Nephron progenitor cell (in vitro differentiated cells): ENCODE measurements around the gene ATP11C.
"Not testable (repeated sequence)": the region's sequence is repeated elsewhere in the genome, so short reads cannot be mapped to it uniquely, and the experiment has no call there.

ENCODE experiments used
- DNase-seq: peaks from one replicate; pipeline ENCODE4 v3.0.0; 2021
- H3K27ac Mint-ChIP-seq: 2 replicates; pipeline ENCODE4 v1.8.0; 2021; ENCODE audit warnings: mild to moderate bottlenecking, moderate library complexity, mixed read lengths
- H3K27me3 Mint-ChIP-seq: 2 replicates; pipeline ENCODE4 v1.8.0; 2021; ENCODE audit warnings: mild to moderate bottlenecking, low read depth, mixed read lengths; ENCODE audit not compliant: poor library complexity
- H3K36me3 Mint-ChIP-seq: 2 replicates; pipeline ENCODE4 v1.8.0; 2021; ENCODE audit warnings: low read depth, mixed read lengths
- H3K4me1 Mint-ChIP-seq: 2 replicates; pipeline ENCODE4 v1.8.0; 2021; ENCODE audit warnings: mixed read lengths
- H3K4me3 Mint-ChIP-seq: 2 replicates; pipeline ENCODE4 v1.8.0; 2021; ENCODE audit warnings: mild to moderate bottlenecking, moderate library complexity, mixed read lengths
- H3K9me3 Mint-ChIP-seq: 2 replicates; pipeline ENCODE4 v1.8.0; 2021; ENCODE audit warnings: mild to moderate bottlenecking, moderate library complexity, mixed read lengths
- CTCF ChIP-seq: fragments of 200-600 bp; sonication (generic); IDR thresholded peaks from 2 replicates; pipeline ENCODE4 v1.5.0; 2021; ENCODE audit warnings: antibody characterized with exemption

Gene ATP11C

GRCh38 chrX:139875841-139876240, 57.0 kb downstream of the ATP11C start:
- Mint-ChIP-seq H3K27ac (no peak overlapping the region), H3K4me3 (no peak overlapping the region), H3K4me1 (peaks cover 5% of the 10 kb centered on the region), H3K9me3 (peaks cover 34% of the 10 kb centered on the region), H3K27me3 (no peaks in the 10 kb centered on the region), H3K36me3 (peaks cover 5% of the 10 kb centered on the region)
- TF ChIP-seq CTCF, result no peak
- no peak for DNase-seq

GRCh38 chrX:139869796-139870195, 63.1 kb downstream of the ATP11C start:
- DNase-seq, result no peak
- Mint-ChIP-seq H3K27me3 (no peaks in the 10 kb centered on the region), H3K4me1 (peaks cover 9% of the 10 kb centered on the region), H3K36me3 (peaks cover 17% of the 10 kb centered on the region), H3K9me3 (peaks cover 28% of the 10 kb centered on the region), H3K4me3 (no peak overlapping the region), H3K27ac (no peak overlapping the region)
- TF ChIP-seq CTCF, result no peak

- no peak for DNase-seq
- Mint-ChIP-seq H3K9me3 (peaks cover 34% of the 10 kb centered on the region), H3K36me3 (peaks cover 31% of the 10 kb centered on the region), H3K4me1 (peaks cover 9% of the 10 kb centered on the region), H3K4me3 (no peak overlapping the region), H3K27ac (no peak overlapping the region), H3K27me3 (no peaks in the 10 kb centered on the region)
- no peak for TF ChIP-seq CTCF
These were observed 68.2 kb downstream of the ATP11C start for GRCh38 chrX:139864640-139865039.

- peaks cover 4% of the 10 kb centered on the region for H3K4me1 Mint-ChIP-seq
- no peaks in the 10 kb centered on the region for H3K27me3 Mint-ChIP-seq
- no peak for DNase-seq
- H3K4me3 Mint-ChIP-seq, result no peak overlapping the region
- no peak for TF ChIP-seq CTCF
- H3K36me3 Mint-ChIP-seq, result peaks cover 38% of the 10 kb centered on the region
- H3K27ac Mint-ChIP-seq, result no peak overlapping the region
- peaks cover 48% of the 10 kb centered on the region for H3K9me3 Mint-ChIP-seq
These were observed 70.6 kb downstream of the ATP11C start for GRCh38 chrX:139862208-139862607.

GRCh38 chrX:139856826-139857225, 76.0 kb downstream of the ATP11C start:
- Mint-ChIP-seq H3K36me3 (peaks cover 32% of the 10 kb centered on the region), H3K9me3 (peaks cover 45% of the 10 kb centered on the region)
- H3K27ac Mint-ChIP-seq, DNase-seq, H3K4me1 Mint-ChIP-seq, H3K27me3 Mint-ChIP-seq, H3K4me3 Mint-ChIP-seq: not testable (repeated sequence)

GRCh38 chrX:139851730-139852129, 81.1 kb downstream of the ATP11C start:
- no peak for DNase-seq
- Mint-ChIP-seq H3K27ac (no peak overlapping the region), H3K4me3 (no peak overlapping the region), H3K4me1 (no peaks in the 10 kb centered on the region), H3K9me3 (peaks cover 15% of the 10 kb centered on the region), H3K27me3 (no peaks in the 10 kb centered on the region), H3K36me3 (peaks cover 8% of the 10 kb centered on the region)
- no peak for TF ChIP-seq CTCF
